GM21825 (cell line): ENCODE results near the gene PRF1.
"Not testable (repeated sequence)": the region's sequence is repeated elsewhere in the genome, so short reads cannot be mapped to it uniquely, and the experiment has no call there.

Experiments used
- ATAC-seq: cut with Tn5 transposase; IDR thresholded peaks from one replicate; pipeline ENCODE4 v1.9.1; 2021; ENCODE audit warnings: mild to moderate bottlenecking, moderate library complexity; ENCODE audit not compliant: unreplicated experiment

Gene PRF1

GRCh38 chr10:70618663-70619062, 16.1 kb upstream of the PRF1 start:
- ATAC-seq: no peak

- no peak for ATAC-seq
Observed at GRCh38 chr10:70617798-70618568, 15.4 kb upstream of the PRF1 start.

- ATAC-seq: no peak
Observed at GRCh38 chr10:70616761-70617160, 14.2 kb upstream of the PRF1 start.

- no peak for ATAC-seq
Observed at GRCh38 chr10:70615784-70616522, 13.4 kb upstream of the PRF1 start.

GRCh38 chr10:70615211-70615610, 12.7 kb upstream of the PRF1 start:
- no peak for ATAC-seq

GRCh38 chr10:70614364-70614763, 11.8 kb upstream of the PRF1 start:
- ATAC-seq: not testable (repeated sequence)

- no peak for ATAC-seq
Observed at GRCh38 chr10:70613941-70614340, 11.4 kb upstream of the PRF1 start.

- no peak for ATAC-seq
Observed at GRCh38 chr10:70607936-70608335, 5.4 kb upstream of the PRF1 start.

- ATAC-seq: no peak
Observed at GRCh38 chr10:70605161-70605560, 2.6 kb upstream of the PRF1 start.

GRCh38 chr10:70604106-70604505, 1.6 kb upstream of the PRF1 start:
- ATAC-seq: no peak

GRCh38 chr10:70603449-70603801, 884 bp upstream of the PRF1 start:
- no peak for ATAC-seq

GRCh38 chr10:70601746-70602145, 795 bp downstream of the PRF1 start:
- ATAC-seq: no peak

GRCh38 chr10:70600512-70601395, 1.8 kb downstream of the PRF1 start:
- ATAC-seq: no peak

GRCh38 chr10:70599791-70600190, 2.8 kb downstream of the PRF1 start:
- no peak for ATAC-seq

GRCh38 chr10:70599319-70599718, 3.2 kb downstream of the PRF1 start:
- no peak for ATAC-seq

GRCh38 chr10:70598857-70599295, 3.7 kb downstream of the PRF1 start:
- no peak for ATAC-seq

- ATAC-seq: no peak
Observed at GRCh38 chr10:70597856-70598815, 4.4 kb downstream of the PRF1 start.

GRCh38 chr10:70596860-70597809, 5.4 kb downstream of the PRF1 start:
- ATAC-seq: no peak

- no peak for ATAC-seq
Observed at GRCh38 chr10:70596110-70596798, 6.3 kb downstream of the PRF1 start.
